Activated T-cell treated with anti-CD3 and anti-CD28 coated beads for 4 hours (primary cell): ENCODE results near the gene ABCC11.
"Not testable (repeated sequence)": the region's sequence is repeated elsewhere in the genome, so short reads cannot be mapped to it uniquely, and the experiment has no call there.

Source experiments
- DNase-seq: peaks from one replicate; pipeline ENCODE4 v3.0.0-alpha.2; 2020

Gene ABCC11

DNA sequence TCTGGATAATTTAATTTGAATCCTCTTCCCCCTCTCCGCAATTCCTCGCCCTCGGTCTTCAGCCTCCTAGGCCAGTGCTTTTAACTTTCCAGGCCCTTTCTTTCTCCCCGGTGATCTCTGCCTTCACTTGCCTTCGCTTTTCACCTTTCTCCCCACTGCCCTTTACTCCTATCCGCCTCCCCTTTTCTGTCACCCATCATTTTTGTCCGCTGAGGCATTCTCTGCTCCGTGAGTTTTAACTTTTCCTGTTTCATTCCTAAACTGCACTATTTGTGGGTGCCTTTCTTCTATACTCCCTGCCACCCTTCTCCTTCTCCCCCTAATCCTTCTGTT is 2.5 kb downstream of the ABCC11 start:
- no peak for DNase-seq

- peak; percentile 93 for DNase-seq
These were observed 3.1 kb downstream of the ABCC11 start, which contains the start of gene LONP2 for GRCh38 chr16:48244080-48244862. Gene LONP2 (plus strand): TSS chr16:48244300. CDS start chr16:48244389, 89 bp downstream.

DNA sequence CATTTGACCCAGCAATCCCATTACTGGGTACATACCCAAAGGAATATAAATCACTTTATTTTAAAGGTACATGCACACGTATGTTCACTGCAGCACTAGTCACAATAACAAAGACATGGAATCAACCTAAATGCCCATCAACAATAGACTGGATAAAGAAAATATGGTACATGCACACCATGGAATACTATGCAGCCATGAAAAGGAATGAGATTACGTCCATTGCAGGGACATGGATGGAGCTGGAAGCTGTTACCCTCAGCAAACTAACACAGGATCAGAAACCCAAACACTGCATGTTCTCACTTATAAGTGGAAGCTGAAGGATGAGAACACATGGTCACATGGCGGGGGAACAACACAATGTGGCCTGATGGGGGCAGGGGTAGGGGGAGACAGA is 7.2 kb downstream of the ABCC11 start:
- DNase-seq: not testable (repeated sequence)

DNA sequence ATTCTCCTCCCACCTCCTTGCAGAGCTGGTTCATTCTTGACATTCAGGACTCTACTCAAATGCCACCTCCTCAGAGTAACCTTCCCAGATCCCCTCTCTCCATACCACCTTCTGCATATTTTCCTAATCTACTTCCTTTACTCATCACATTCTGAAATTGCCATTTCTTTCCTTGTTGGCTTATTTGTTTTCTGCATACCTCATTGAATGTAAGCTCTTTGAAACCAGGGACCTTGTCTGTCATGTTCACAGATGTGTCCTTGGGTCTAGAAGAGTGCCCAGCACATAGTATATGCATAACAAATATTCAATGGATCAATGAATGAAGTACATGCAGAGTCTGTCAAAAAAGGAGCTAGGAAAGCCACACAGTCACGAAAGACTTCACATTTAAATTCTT is 11.1 kb downstream of the ABCC11 start:
- DNase-seq: no peak

DNA sequence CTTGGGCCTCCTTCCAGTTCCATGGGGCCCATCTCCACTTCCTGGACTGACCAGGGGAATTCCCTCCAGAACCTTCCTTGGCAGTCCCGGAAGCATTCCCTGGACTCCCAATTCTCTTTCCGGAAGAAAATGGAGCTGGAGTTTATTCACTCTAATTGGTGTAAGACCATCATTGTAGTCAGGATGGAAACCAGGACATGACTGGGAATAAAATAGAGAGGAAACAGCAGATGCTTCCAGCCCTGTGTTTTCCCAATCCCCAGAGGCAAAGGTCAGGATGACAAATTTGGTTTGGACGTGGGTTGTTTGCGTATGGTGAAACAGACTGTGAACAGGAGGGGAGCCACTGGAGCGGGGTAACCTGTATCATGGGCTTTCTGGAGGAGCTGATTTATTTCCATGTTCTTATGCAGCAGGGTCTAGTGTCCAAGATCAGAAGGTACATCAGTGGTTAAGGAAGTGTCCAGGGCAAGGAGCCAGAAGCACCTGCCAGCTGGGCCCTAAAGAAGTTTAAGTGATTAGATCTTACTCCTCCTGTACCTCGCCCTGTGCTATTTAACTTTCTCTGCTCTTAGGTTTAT is 11.7 kb downstream of the ABCC11 start:
- no peak for DNase-seq

DNA sequence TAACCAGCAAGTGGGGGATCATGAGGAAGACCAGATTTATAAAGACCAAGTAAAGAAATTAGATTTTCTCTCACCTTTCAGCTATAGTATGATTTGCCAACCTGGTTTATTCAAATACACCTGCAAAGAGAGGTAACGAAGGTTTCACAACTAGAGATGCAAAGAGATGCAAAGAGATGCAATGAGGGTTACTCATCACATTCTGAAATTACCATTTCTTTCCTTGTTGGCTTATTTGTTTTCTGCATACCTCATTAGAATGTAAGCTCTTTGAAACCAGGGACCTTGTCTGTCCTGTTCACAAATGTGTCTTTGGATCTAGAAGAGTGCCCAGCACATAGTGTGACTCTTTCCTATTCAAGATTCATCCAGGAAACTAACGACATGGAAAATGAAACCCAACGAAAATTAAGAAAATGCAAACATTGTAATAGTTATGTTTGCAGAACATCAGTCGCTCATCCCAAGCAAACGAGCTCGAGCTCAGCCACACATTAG is 12.2 kb downstream of the ABCC11 start:
- DNase-seq: no peak

GRCh38 chr16:48234630-48235029 is 12.7 kb downstream of the ABCC11 start:
- no peak for DNase-seq

DNA sequence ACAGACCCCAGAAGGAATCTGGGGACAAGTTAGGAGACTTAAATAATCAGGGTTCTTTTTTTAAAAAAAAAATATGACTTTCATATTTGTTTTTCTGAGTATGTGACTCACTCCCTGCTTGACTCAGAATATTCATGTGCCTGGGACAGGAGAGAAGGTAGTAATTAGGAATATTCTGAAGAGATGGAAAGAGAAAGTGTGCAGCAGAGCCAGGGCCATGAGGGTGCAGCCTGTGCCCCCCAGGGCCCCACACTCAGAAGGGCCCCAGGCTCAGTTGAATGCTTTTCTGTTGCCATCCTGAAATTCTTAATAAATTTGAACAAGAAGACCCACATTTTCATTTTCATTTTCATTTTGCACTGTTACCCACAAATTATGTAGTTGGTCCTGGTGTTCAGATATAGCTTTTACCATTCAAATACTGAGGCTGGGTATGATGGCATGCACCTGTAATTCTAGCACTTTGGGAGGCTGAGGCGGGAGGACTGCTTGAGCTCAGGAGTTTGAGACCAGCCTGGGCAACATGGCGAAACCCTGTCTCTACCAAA is 14.8 kb downstream of the ABCC11 start:
- DNase-seq: no peak

- no peak for DNase-seq
These were observed 15.4 kb downstream of the ABCC11 start for GRCh38 chr16:48231727-48232492.

DNA sequence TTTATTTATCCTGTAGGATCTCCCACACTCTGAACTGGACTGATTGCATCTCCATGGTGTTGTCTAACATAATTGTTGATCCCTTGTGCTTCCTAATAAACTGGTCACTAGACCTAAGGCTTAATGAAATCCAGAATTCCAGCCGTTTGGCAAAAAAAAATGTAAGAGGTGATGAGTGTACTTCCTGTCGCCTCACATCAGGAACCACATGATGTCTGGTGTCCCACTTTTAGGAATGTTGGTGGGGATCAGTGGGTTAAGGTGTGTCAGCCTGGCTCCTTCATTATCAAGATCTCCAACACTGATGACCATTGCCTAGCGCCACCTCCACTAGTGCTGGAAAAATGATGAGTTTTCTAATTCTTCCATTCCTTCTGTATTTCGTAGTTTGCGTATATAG is 21.9 kb downstream of the ABCC11 start:
- DNase-seq: no peak

- DNase-seq: no peak
These were observed 23.8 kb downstream of the ABCC11 start for GRCh38 chr16:48223490-48223889.

DNA sequence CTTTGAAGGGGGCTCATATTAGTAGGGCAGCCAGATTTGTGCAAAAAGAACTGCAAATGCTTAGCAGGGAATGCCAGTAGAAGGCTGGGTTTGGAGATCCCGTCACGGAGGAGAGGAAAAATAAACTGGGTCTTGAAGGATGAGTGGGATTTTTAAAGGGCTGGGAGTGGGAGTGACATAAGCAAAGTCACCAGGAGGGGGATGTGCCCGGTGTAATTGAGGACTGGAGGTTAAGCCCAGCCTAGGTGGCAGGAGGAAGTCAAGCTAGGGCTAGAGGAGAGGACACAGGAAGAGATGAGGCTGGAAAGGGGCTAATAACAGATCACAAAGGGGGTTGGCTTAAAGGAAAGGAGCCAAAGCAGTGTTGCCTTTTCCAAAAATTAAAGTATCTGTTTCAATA is 26.4 kb downstream of the ABCC11 start:
- no peak for DNase-seq

DNA sequence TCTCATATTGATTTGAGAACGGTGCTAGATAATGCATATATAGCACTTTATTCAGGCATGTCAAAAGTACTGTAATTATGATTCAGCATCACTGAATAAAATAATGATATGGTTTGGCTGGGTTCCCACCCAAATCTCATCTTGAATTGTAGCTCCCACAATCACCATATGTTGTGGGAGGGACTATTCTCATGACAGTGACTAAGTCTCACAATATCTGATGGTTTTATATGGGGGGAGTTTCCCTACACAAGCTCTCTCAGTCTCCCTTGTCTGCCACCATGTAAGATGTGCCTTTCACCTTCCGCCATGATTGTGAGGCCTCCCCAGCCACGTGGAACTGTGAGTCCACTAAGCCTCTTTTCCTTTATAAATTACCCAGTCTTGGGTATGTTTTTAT is 28.9 kb downstream of the ABCC11 start:
- no peak for DNase-seq

DNA sequence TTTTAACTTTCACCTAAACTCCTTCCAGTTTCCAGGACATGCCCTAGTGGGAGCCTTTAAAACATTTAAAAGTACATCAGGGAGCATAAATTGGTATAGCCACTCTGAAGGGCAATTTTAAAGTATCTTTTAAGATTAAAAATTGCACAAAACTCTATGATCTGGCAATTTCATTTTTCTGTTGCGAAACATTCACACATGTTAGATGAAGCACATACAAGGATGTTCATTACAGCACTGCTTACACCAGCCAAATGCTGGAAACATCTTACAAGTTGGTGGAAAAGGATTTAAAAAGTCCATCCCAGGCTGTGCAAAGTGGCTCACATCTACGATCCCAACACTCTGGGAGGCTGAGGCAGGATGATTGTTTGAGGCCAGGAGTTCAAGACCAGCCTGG is 29.6 kb downstream of the ABCC11 start:
- DNase-seq: no peak

- no peak for DNase-seq
These were observed 31.6 kb downstream of the ABCC11 start for GRCh38 chr16:48215738-48216137.

DNA sequence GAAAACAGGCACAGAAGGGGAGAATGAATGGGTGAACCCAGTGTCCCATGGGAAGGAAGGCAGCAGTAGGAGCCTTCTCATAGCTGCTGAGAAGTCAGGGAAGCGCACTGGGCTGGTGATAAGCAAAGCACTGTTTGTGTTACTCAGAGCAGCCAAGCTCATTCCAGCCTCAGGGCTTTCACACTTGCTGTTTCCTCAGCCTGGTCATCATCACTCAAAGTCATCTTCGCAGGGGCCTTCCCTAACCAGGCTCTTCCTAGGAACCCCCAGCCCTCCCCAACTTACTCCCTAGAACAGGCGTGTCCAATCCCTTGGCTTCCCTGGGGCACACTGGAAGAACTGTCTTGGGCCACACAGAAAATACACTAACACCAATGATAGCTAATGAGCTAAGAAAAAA is 35.3 kb downstream of the ABCC11 start:
- no peak for DNase-seq

DNA sequence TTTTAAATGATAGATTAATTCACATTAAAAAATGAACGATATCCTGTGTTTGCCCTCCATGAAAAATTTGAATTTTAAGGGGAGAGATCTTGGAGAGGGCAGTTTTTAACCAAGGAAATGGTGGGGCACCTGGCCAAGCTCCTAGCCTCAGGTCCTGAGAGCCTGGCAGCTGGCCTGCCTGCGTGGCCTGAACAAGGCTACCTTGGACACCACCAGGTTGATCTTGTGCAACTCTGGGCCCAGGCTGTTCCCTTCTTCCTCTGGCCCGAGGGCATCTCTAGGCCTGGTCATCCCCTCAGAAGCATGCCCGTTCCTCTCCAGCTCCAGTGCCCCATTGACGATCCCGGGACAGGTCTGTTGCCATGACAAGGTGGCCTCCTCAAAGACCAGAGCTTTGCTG is 36.6 kb downstream of the ABCC11 start:
- DNase-seq: no peak

DNA sequence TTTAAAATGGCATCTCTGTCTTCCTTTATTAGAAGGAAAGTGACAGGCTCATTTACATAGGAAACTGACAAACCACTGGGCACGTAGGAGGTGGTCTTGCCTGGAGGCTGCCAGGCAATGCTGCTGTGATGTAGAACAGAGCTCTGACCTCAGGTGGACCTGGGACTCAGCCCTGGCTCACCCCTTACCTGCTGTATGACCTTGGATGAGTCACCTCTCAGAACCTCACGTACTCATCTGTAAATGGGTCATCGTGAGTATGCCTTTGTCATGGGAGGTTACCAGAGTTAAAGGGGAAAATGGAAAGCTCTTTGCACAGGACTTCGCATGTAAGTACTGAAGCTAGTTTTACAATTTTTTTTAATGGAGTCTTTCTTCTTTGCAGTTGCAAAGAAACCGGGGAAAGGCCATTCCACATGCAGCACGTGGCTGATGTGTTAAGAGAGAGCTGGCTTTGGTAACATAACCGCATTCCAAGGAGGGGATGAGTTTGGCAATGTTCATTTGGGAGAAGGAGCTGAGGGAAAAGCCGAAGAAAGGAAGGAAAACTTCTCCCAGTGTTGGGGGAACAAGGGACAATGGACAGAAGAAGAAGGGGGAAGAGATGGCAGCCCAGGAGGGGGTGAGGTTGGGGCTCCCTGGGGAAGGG is 40.6 kb downstream of the ABCC11 start:
- no peak for DNase-seq

DNA sequence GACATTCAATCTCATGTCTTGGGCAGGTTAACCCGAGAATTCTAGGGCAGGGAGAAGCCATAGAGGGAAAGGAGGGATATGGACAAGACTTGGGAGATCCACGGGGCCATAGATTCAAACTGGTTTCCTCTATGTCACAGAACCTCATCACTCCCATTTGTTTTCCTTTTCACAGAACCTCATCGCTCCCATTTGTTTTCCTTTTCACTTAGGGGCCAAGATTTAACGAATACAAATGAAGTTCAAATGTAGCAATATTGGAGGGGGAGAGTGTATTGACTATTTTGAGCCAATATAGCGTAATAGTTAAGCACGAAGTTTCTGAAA is 42.6 kb downstream of the ABCC11 start:
- no peak for DNase-seq

DNA sequence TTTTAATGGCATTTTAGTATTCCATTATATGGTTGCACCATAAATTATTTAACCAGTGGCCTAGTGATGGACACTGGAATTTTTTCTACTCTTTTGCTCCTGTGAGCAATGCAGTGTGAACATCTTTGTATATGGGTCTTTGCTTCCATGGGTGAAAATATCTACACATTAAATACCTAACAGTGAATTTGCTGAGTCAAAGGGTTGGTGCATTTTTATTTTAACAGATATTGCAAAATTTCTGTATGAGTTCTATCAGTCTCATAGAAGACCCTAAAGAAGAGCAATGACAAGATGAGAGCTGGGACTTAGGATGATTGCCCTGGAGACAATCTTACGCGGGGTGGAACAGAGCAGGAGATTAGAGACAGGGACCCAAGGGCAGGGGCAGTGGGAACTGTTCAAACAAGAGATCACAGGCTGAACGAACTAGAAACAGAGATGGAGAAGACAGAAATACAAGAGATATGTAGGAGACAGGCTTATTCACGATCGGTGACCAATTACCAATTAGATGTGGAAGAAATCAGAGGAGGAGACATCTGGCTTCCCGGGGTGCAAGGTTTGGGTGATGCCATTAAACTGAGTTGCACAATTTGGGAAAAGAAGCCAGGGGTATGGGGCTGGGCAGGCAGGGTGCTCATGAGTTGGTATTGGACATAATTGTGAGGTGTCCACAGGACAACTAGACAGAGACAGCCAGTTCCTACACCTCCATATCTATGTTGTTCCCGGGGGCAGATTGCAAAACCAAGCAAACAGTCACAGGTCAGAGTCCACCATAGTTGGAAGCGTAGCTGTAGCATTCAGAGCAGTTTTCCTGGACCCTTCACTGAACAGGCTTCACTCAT is 43.1 kb downstream of the ABCC11 start:
- DNase-seq: no peak

DNA sequence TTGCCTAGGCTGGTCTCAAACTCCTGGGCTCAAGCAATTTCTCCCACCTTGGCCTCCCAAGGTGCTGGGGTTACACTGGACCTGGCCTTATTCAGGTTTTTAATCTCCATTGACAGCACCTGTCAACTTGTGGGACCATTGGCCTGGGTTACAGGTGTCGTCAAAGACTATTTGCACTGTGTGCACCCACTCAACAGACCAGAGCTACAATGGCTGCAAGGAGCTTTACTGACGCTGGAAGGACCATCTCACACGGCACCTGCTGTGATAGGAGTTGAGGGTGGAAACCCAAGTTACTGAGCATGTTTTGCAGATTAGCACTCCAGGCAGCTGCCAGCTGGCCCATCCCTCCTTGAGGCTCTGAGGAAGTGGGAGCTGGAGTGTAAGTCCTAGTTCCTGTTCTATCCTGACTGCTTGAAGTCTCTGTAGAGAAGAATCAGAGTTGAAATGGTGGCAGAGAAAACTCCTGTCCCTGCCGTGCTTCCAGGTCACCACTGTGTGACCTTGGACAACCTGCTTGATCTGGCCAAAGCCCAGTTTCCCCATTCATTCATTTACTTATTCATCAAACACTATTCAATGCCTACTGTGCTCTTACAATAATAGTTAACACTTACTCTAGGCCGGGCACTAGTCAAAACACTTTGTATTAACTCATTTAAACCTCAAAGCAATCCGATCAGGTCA is 45.7 kb downstream of the ABCC11 start:
- no peak for DNase-seq

- no peak for DNase-seq
These were observed 50.0 kb downstream of the ABCC11 start for GRCh38 chr16:48197294-48197693.
